Gastrocnemius medialis (tissue), 4 donors: ENCODE data around the gene TUBG2. TPM values are rescaled to one million over a fixed set of nuclear protein-coding genes. Genes with fewer than 3 reads are reported as not detected.

Experiments used
- ATAC-seq, 2 donors: fragments of 150-250 bp; one replicate each; pipeline ENCODE4 v1.9.1; 2016
- DNase-seq, 2 donors: peaks; one replicate each; pipeline ENCODE4 v3.0.0-alpha.2; 2019
- H3K27ac ChIP-seq, 4 donors: fragments of 200-600 bp; sonication (generic); 1 replicate in 1 of 4; 2 replicates in 3 of 4; pipeline ENCODE4 v1.5.1; 2016 to 2018; ENCODE audit warnings: mild to moderate bottlenecking in 2 of 4, moderate library complexity in 1 of 4
- H3K27me3 ChIP-seq, 3 donors: fragments of 200-600 bp; sonication (generic) in 2 of 3; 1 replicate in 1 of 3; 2 replicates in 2 of 3; pipeline versions ENCODE4 v1.5.1 to v1.6.0; 2016 to 2019; ENCODE audit warnings: mild to moderate bottlenecking in 1 of 3, moderate library complexity in 1 of 3
- H3K36me3 ChIP-seq, 2 donors: fragments of 200-600 bp; sonication (generic) in 1 of 2; one replicate each; pipeline ENCODE4 v1.5.1; 2017 to 2018
- H3K4me1 ChIP-seq, 2 donors: fragments of 200-600 bp; sonication (generic) in 1 of 2; one replicate each; pipeline ENCODE4 v1.5.1; 2016 to 2017; ENCODE audit warnings: mild to moderate bottlenecking in 2 of 2
- H3K4me3 ChIP-seq, 4 donors: fragments of 200-600 bp; sonication (generic) in 3 of 4; 1 replicate in 1 of 4; 2 replicates in 3 of 4; pipeline ENCODE4 v1.5.1; 2016 to 2019; ENCODE audit warnings: mild to moderate bottlenecking in 2 of 4
- H3K9me3 ChIP-seq, 3 donors: fragments of 200-600 bp; sonication (generic) in 2 of 3; 1 replicate in 1 of 3; 2 replicates in 2 of 3; pipeline ENCODE4 v1.5.1; 2016 to 2019
- POLR2A ChIP-seq, 2 donors: fragments of 450-650 bp; IDR thresholded peaks; one replicate each; pipeline ENCODE4 v1.6.1; 2017; ENCODE audit warnings: antibody characterized with exemption in 2 of 2, mild to moderate bottlenecking in 2 of 2, moderate library complexity in 2 of 2
- in situ Hi-C, 4 donors: fragments of 200-750 bp; cut with MboI; loops; one replicate each; pipeline versions ENCODE4 v1.15.0 to v1.8.0; 2017; ENCODE audit warnings: low sequenced_read_pairs in 4 of 4
- intact Hi-C: fragments of 100-400 bp; cut with DNase I; formaldehyde crosslinking; loops from one replicate; pipeline ENCODE4 v1.15.1; 2023; ENCODE audit warnings: low total_unique reads
- total RNA-seq, 4 donors: library from RNA; depleted of rRNA; stranded (reverse); fragments of >200 nt; gene quantifications; one replicate each; pipeline versions ENCODE4 v1.1.0 to v1.2.3, GENCODE V29; 2016
- TF ChIP-seq, protein P1 (sequence below), 5 experiments: fragments of 450-650 bp in 3 of 5; fragments of 200-600 bp in 2 of 5; sonication (generic) in 2 of 5; IDR thresholded peaks in 4 of 5; conservative IDR thresholded peaks in 1 of 5; 1 replicate in 4 of 5; 2 replicates in 1 of 5; pipeline ENCODE4 v1.5.1; 2016 to 2019; ENCODE audit warnings: antibody characterized with exemption in 5 of 5, mild to moderate bottlenecking in 3 of 5, moderate library complexity in 3 of 5

Gene TUBG2
- total RNA-seq, 4 donors from 2014 or later = 3.9 to 5.2 (median 4.2) TPM

DNA sequence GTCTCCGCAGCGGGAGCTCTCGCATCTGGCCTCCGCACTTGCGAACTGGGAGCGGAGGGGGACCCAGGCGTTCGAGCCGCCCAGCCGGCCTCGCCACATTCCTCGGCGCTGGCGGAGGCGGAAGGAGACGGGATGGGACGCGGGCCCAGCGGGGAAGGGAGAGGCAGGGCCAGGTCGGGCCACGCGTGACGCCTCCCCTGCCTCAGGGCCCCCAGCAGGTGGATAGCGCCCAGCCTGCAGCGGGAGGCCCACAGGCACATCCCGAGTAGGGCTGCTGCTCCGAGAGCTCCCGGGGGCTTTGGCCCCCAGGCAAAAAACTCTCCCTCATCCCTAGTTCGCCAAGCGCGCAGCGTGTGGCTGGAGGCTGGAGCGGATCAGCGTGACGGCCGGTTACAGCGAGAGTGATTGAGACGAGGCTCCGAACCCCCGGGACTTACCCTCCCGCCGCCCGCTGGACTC, 16.9 kb downstream of the TUBG2 start:
- in situ Hi-C loops (loop anchor here in 3 of 4 donors (10.0 to 25.0 kb wide), 2 partner anchors 61 to 89 kb away; partner anchors contain the start of gene PSMC3IP (in 2 of the 3)), intact Hi-C loops (loop anchor here (2.0 kb wide), 1 partner anchor 57 kb away; no protein-coding TSS in a partner anchor)
- peak overlapping the region; percentile 93 to 100 (median 98) for H3K27ac ChIP-seq
- H3K36me3 ChIP-seq = peaks cover 0 to 23% of the 10 kb centered on the region in 2 donors
- peak in 1 of 2 donors; percentile 72 for DNase-seq
- no peaks in the 10 kb centered on the region for H3K27me3 ChIP-seq
- H3K9me3 ChIP-seq = no peaks in the 10 kb centered on the region
- H3K4me3 ChIP-seq = peak overlapping the region; percentile 76 to 99 (median 97)
- peaks cover 52 to 60% of the 10 kb centered on the region in 2 donors for H3K4me1 ChIP-seq
- TF ChIP-seq, protein P1, sequence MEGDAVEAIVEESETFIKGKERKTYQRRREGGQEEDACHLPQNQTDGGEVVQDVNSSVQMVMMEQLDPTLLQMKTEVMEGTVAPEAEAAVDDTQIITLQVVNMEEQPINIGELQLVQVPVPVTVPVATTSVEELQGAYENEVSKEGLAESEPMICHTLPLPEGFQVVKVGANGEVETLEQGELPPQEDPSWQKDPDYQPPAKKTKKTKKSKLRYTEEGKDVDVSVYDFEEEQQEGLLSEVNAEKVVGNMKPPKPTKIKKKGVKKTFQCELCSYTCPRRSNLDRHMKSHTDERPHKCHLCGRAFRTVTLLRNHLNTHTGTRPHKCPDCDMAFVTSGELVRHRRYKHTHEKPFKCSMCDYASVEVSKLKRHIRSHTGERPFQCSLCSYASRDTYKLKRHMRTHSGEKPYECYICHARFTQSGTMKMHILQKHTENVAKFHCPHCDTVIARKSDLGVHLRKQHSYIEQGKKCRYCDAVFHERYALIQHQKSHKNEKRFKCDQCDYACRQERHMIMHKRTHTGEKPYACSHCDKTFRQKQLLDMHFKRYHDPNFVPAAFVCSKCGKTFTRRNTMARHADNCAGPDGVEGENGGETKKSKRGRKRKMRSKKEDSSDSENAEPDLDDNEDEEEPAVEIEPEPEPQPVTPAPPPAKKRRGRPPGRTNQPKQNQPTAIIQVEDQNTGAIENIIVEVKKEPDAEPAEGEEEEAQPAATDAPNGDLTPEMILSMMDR (IDR thresholded peaks at IDR 0.05 in 4 of 5, conservative IDR thresholded peaks at IDR 0.05 in 1 of 5) = peak in 2 of 5 experiments; percentile 29 to 32
- no peak for TF ChIP-seq POLR2A (IDR thresholded peaks at IDR 0.05)
- peak in 1 of 2 donors; percentile 4 for ATAC-seq

DNA sequence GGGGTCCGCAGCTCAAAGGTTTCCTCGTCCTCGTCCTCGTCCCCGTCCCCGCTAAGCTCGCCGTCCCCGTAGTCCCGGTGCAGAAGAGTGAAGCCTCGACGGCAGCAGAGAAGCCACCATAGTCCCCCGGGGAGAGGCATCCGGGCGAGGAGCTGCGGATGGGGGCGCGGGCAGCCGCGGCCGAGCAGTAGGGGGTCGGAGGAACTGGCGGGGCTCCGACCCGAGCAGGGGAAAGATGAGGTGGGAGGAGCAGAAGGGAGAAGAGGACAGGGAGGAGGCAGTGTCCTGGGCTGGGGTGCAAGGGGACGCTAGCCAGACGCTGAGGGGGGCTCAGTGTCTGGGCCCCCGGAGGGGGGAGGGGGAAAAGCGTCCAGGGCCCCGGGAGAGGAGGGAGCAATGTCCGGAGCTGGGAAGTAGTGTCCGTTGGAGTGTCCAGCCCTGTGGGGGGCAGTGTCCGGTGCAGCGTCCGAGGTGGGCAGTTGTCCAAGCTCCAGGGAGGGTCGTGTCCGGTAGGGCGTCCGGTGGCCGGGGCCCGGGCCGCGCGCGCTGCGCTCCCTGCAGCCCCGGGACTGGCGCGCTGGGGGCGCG, 17.4 kb downstream of the TUBG2 start, which contains the start of gene PLEKHH3:
Gene PLEKHH3 (minus strand): TSS at position 571 of the 588 bp plus-strand sequence. CDS start 431 bp downstream, at position 140.
- no peak for DNase-seq
- Histone ChIP-seq H3K27me3 (no peaks in the 10 kb centered on the region), H3K36me3 (peaks cover 0 to 18% of the 10 kb centered on the region in 2 donors), H3K27ac (peak within 1 kb of the TSS; percentile 93 to 100 (median 98)), H3K4me3 (peak within 1 kb of the TSS; percentile 76 to 99 (median 97)), H3K9me3 (no peaks in the 10 kb centered on the region), H3K4me1 (peaks cover 57 to 62% of the 10 kb centered on the region in 2 donors)
- in situ Hi-C loops (loop anchor here in 3 of 4 donors (10.0 to 25.0 kb wide), 2 partner anchors 62 to 89 kb away; partner anchors contain the start of gene PSMC3IP (in 2 of the 3)), intact Hi-C loops (loop anchor here (2.0 kb wide), 1 partner anchor 58 kb away; no protein-coding TSS in a partner anchor)
- peak; percentile 5 to 10 for ATAC-seq
- TF ChIP-seq, protein P1 (IDR thresholded peaks at IDR 0.05 in 4 of 5, conservative IDR thresholded peaks at IDR 0.05 in 1 of 5) = peak in 3 of 5 experiments; percentile 24 to 41 (median 37)
- peak; percentile 92 to 96 for TF ChIP-seq POLR2A (IDR thresholded peaks at IDR 0.05)

DNA sequence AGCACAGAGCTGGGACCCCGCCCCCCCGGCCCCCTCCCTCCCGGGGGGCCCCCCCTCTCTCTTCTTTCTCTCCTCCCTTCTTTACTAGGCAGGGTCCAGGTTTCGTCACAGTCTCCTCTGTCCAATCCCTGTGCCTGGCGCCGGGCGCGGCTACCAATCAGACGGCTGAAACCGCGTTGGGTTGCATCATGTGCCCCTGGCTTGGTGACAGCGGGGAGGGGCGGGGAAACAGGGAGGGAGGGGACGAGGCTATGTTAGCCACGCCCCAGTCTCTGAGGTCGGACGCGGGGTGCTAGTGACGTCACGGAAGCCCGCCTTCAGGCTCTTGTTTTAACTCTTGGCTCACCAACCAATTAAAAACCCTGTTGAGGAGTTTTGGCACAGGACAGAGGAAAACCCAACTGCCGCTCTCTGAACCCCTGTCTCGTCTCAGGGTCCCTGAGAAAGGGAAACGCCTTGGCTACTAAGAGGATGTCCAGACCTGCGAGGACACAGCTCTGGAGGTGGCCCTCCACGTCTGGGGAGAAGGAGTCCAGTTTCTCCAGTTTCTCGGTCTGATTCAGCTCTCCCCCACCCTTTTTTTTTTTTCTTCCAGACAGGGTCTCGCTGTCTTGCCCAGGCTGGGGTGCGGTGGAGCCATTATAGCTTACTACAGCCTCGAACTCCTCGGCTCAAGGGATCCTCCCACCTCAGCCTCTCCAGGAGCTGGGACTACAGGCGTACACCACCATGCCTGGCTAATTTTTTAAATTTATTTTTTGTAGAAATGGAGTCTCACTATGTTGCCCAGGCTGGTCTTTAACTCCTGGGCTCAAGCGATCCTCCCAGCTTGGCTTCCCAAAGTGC, 18.2 kb downstream of the TUBG2 start:
- H3K9me3 ChIP-seq = no peaks in the 10 kb centered on the region
- peaks cover 0 to 11% of the 10 kb centered on the region in 2 donors for H3K36me3 ChIP-seq
- in situ Hi-C loops (loop anchor here in 3 of 4 donors (10.0 to 25.0 kb wide), 2 partner anchors 62 to 90 kb away; partner anchors contain the start of gene PSMC3IP (in 2 of the 3)), intact Hi-C loops (loop anchor here (2.0 kb wide), 1 partner anchor 58 kb away; no protein-coding TSS in a partner anchor)
- peak overlapping the region; percentile 93 to 100 (median 98) for H3K27ac ChIP-seq
- peaks cover 59 to 68% of the 10 kb centered on the region in 2 donors for H3K4me1 ChIP-seq
- H3K4me3 ChIP-seq = peak overlapping the region; percentile 76 to 99 (median 97)
- H3K27me3 ChIP-seq = no peaks in the 10 kb centered on the region
- ATAC-seq = peak; percentile 60 to 69
- TF ChIP-seq POLR2A (IDR thresholded peaks at IDR 0.05) = no peak
- TF ChIP-seq, protein P1 (IDR thresholded peaks at IDR 0.05 in 4 of 5, conservative IDR thresholded peaks at IDR 0.05 in 1 of 5) = no peak
- peak; percentile 100 for DNase-seq
